ENCODE measurements around the gene SP3.

- TF ChIP-seq CTCF (conservative IDR thresholded peaks at IDR 0.05 in 1 of 2, IDR thresholded peaks at IDR 0.05 in 1 of 2; ENCODE audit: extremely low read depth in 1 of 2, insufficient read depth in 1 of 2, low read depth in 1 of 2, low read length in 2 of 2) (no peak), EZH2 (IDR thresholded peaks at IDR 0.05; ENCODE audit: borderline replicate concordance, low read length) (no peak)
These were observed 83.7 kb downstream of the SP3 start for GRCh38 chr2:173881461-173881860.

Data from mammary epithelial cell (primary cell).